ENCODE results near the gene TMEM130. TPM values are rescaled to one million over a fixed set of nuclear protein-coding genes. Genes with fewer than 3 reads are reported as not detected.

TMEM130 gene
- total RNA-seq, 1 experiment from 2014 or later: 1.7 TPM

- no peaks in the 10 kb centered on the region; the same call in 1 of the 2 replicates for H3K4me1 ChIP-seq (ENCODE audit: insufficient read depth, low read length)
- Mint-ChIP-seq H3K36me3 (ENCODE audit: insufficient read depth in 1 of 3, low read depth in 3 of 3) (no peaks in the 10 kb centered on the region), H3K4me3 (no peak overlapping the region), H3K4me1 (peaks cover 5 to 19% of the 10 kb centered on the region in 2 experiments), H3K27ac (0 out of 7 replicates have a peak overlapping the region, but pooled peaks of 1 of the 3 experiments have one; percentile 55), H3K9me3 (no peaks in the 10 kb centered on the region), H3K27me3 (ENCODE audit: low read depth) (peaks cover 51% of the 10 kb centered on the region)
- H3K79me2 ChIP-seq (ENCODE audit: insufficient read depth, low read length): no peaks in the 10 kb centered on the region
- no peak overlapping the region for H2AFZ ChIP-seq (ENCODE audit: low read length)
- H3K23me2 ChIP-seq (ENCODE audit: insufficient read length, low read depth, low read length, poor library complexity, severe bottlenecking): peaks cover 9% of the 10 kb centered on the region
- H3K23ac ChIP-seq (ENCODE audit: insufficient read length, low read depth, low read length): no peak overlapping the region
- no peak overlapping the region for H2BK5ac ChIP-seq (ENCODE audit: insufficient read length, low read length)
- no peak overlapping the region for H3T11ph ChIP-seq (ENCODE audit: low read length)
- H2BK120ac ChIP-seq (ENCODE audit: low read depth, low read length, poor library complexity, severe bottlenecking): no peak overlapping the region
- H2BK20ac ChIP-seq (ENCODE audit: low read depth, low read length, poor library complexity, severe bottlenecking): no peak overlapping the region
- no peak for TF ChIP-seq CTCF (conservative IDR thresholded peaks at IDR 0.05)
- no peak overlapping the region for H3K18ac ChIP-seq (ENCODE audit: insufficient read length, low read depth, low read length)
- no peak overlapping the region for H3K4me2 ChIP-seq (ENCODE audit: insufficient read depth, insufficient read length, low read length)
- no peak for DNase-seq
- H2BK15ac ChIP-seq (ENCODE audit: low read depth, low read length): no peak overlapping the region
- H4K5ac ChIP-seq (ENCODE audit: insufficient read length, low read depth, low read length): no peak overlapping the region
- H3K9ac ChIP-seq (ENCODE audit: extremely low read depth, insufficient read length, low read length): no peak overlapping the region
- no peaks in the 10 kb centered on the region for H4K20me1 ChIP-seq (ENCODE audit: control insufficient read depth, insufficient read depth, insufficient read length)
- H2AK5ac ChIP-seq (ENCODE audit: insufficient read length, low read length): no peak overlapping the region
- no peak overlapping the region for H2BK12ac ChIP-seq (ENCODE audit: insufficient read length, low read depth, low read length)
- H3K27me3 ChIP-seq (ENCODE audit: insufficient read depth, low read length): peaks cover 12% of the 10 kb centered on the region; the same call in 1 of the 2 replicates
- H4K8ac ChIP-seq (replicated peaks; ENCODE audit: insufficient read length, low read depth, low read length): no peak overlapping the region
- H3K79me1 ChIP-seq (ENCODE audit: insufficient read depth, low read depth, low read length, poor library complexity, severe bottlenecking): no peaks in the 10 kb centered on the region
- no peak overlapping the region for H3K4ac ChIP-seq (ENCODE audit: low read depth, low read length)
- WGBS (ENCODE audit: extremely low coverage, insufficient read length, low lambda C conversion rate): no CpG with 5 or more reads among the region's 7 CpGs
- H3K14ac ChIP-seq (ENCODE audit: insufficient read depth, low read length): no peak overlapping the region
- no peak overlapping the region for H4K91ac ChIP-seq (ENCODE audit: insufficient read length, low read depth, low read length)
- H3K9me3 ChIP-seq (ENCODE audit: control insufficient read depth, low read depth, low read length): no peaks in the 10 kb centered on the region
- H3K56ac ChIP-seq (ENCODE audit: insufficient read length, low read depth, low read length): no peak overlapping the region
- no peak overlapping the region for H3K27ac ChIP-seq (ENCODE audit: insufficient read length, low read depth, low read length)
Observed at GRCh38 chr7:98866765-98867164, 3.0 kb downstream of the TMEM130 start.
